Measurements from ENCODE around the gene DHX57. TPM values are rescaled to one million over a fixed set of nuclear protein-coding genes. Genes with fewer than 3 reads are reported as not detected.

Gene DHX57
- total and polyA plus RNA-seq, 2 donors (not counting 3 experiments of a cell fraction or from before 2014, with no cell fraction given), result 8.7 to 28.2 TPM

GRCh38 chr2:38806733-38807059 lies 69.0 kb downstream of the DHX57 start:
- no peak overlapping the region for H3K4me2 ChIP-seq (ENCODE audit: insufficient read depth, low read length)
- POLR2A ChIA-PET, result interaction anchor here (0.6 kb wide), 1 partner anchor 55 kb away, joined by 3 read pairs; the partner anchor contains the start of gene SRSF7
- CTCF ChIA-PET, result interaction anchor here (1.4 to 2.7 kb wide), 2 partner anchors 12 to 18 kb away, joined by 4 to 5 read pairs; no protein-coding TSS in a partner anchor
- intact Hi-C loops (cut with micrococcal nuclease), result no loop called here
- peaks cover 3 to 15% of the 10 kb centered on the region in 2 experiments for H3K36me3 ChIP-seq (ENCODE audit: control insufficient read depth in 2 of 2, extremely low read depth in 1 of 2, insufficient read depth in 2 of 2, low read length in 2 of 2)
- no peak for FAIRE-seq
- dilution Hi-C loops (cut with MboI; ENCODE audit: extremely low pct_ligation_motif_present, low sequenced_read_pairs), result no loop called here
- no peaks in the 10 kb centered on the region for H3K4me1 ChIP-seq (ENCODE audit: control insufficient read depth, extremely low read depth, insufficient read depth, low read length)
- no peaks in the 10 kb centered on the region for H3K9me1 ChIP-seq (replicated peaks; ENCODE audit: control insufficient read depth, extremely low read depth, insufficient read depth, low read length)
- no peaks in the 10 kb centered on the region for H3K9me3 ChIP-seq (replicated peaks; ENCODE audit: control insufficient read depth, insufficient read depth, low read length)
- H4K20me1 ChIP-seq (replicated peaks; ENCODE audit: control insufficient read depth, extremely low read depth, insufficient read depth, low read length), result no peaks in the 10 kb centered on the region
- H2AFZ ChIP-seq (ENCODE audit: low read depth, low read length), result no peak overlapping the region
- BruUV-seq (replicated peaks), result no TSS peak
- no peak overlapping the region for H3K27ac ChIP-seq (ENCODE audit: insufficient read depth, low read depth, low read length)
- no peak overlapping the region for H3K4me3 ChIP-seq (replicated peaks in 1 of 3; ENCODE audit: insufficient read depth in 1 of 3, low read depth in 1 of 3, low read length in 3 of 3)
- no peaks in the 10 kb centered on the region for H3K27me3 ChIP-seq (ENCODE audit: control insufficient read depth in 2 of 2, insufficient read depth in 2 of 2, low read length in 2 of 2)
- no peaks in the 10 kb centered on the region for H3K79me2 ChIP-seq (ENCODE audit: control insufficient read depth, insufficient read depth, low read length)
- DNase-seq (ENCODE audit: low read depth, low spot score), result no peak
- TF ChIP-seq POLR2AphosphoS5 (IDR thresholded peaks at IDR 0.05; ENCODE audit: insufficient read depth, low read depth, low read length) (no peak), POLR2A (IDR thresholded peaks at IDR 0.05; ENCODE audit: low read depth, low read length) (no peak), JUN (IDR thresholded peaks at IDR 0.05; ENCODE audit: borderline replicate concordance, insufficient read depth, insufficient read length, low read depth) (no peak), FOS (IDR thresholded peaks at IDR 0.05; ENCODE audit: borderline replicate concordance, insufficient read depth, low read length) (no peak)
- no peak overlapping the region for H3K9ac ChIP-seq (replicated peaks; ENCODE audit: extremely low read depth, insufficient read depth, low read length)

GRCh38 chr2:38806015-38806732 lies 69.6 kb downstream of the DHX57 start:
- POLR2A ChIA-PET, result interaction anchor here (1.4 kb wide), 1 partner anchor 55 kb away, joined by 5 read pairs; the partner anchor contains the start of gene SRSF7
- TF ChIP-seq POLR2AphosphoS5 (IDR thresholded peaks at IDR 0.05; ENCODE audit: insufficient read depth, low read depth, low read length) (no peak), JUN (IDR thresholded peaks at IDR 0.05; ENCODE audit: borderline replicate concordance, insufficient read depth, insufficient read length, low read depth) (no peak), EZH2 (IDR thresholded peaks at IDR 0.05; ENCODE audit: borderline replicate concordance, low read depth, low read length, severe bottlenecking) (no peak), CTCF (IDR thresholded peaks at IDR 0.05; ENCODE audit: extremely low read depth in 1 of 2, insufficient read depth in 1 of 2, low read depth in 1 of 2, low read length in 2 of 2) (no peak), MAX (IDR thresholded peaks at IDR 0.05; ENCODE audit: insufficient read depth, insufficient read length) (no peak)
- FAIRE-seq, result peak; percentile 48
- Histone ChIP-seq H3K4me3 (replicated peaks in 1 of 3; ENCODE audit: insufficient read depth in 1 of 3, low read depth in 1 of 3, low read length in 3 of 3) (no peak overlapping the region), H2AFZ (ENCODE audit: low read depth, low read length) (no peak overlapping the region), H3K27ac (ENCODE audit: insufficient read depth, low read depth, low read length) (no peak overlapping the region), H3K9ac (replicated peaks; ENCODE audit: extremely low read depth, insufficient read depth, low read length) (no peak overlapping the region), H3K9me1 (replicated peaks; ENCODE audit: control insufficient read depth, extremely low read depth, insufficient read depth, low read length) (no peaks in the 10 kb centered on the region), H3K4me1 (ENCODE audit: control insufficient read depth, extremely low read depth, insufficient read depth, low read length) (no peaks in the 10 kb centered on the region), H3K36me3 (ENCODE audit: control insufficient read depth in 2 of 2, extremely low read depth in 1 of 2, insufficient read depth in 2 of 2, low read length in 2 of 2) (peaks cover 3 to 11% of the 10 kb centered on the region in 2 experiments), H3K79me2 (ENCODE audit: control insufficient read depth, insufficient read depth, low read length) (no peaks in the 10 kb centered on the region), H4K20me1 (replicated peaks; ENCODE audit: control insufficient read depth, extremely low read depth, insufficient read depth, low read length) (no peaks in the 10 kb centered on the region), H3K9me3 (replicated peaks; ENCODE audit: control insufficient read depth, insufficient read depth, low read length) (no peaks in the 10 kb centered on the region), H3K4me2 (ENCODE audit: insufficient read depth, low read length) (no peak overlapping the region), H3K27me3 (ENCODE audit: control insufficient read depth in 2 of 2, insufficient read depth in 2 of 2, low read length in 2 of 2) (no peaks in the 10 kb centered on the region)
- intact Hi-C loops (cut with micrococcal nuclease) (no loop called here), dilution Hi-C loops (cut with MboI; ENCODE audit: extremely low pct_ligation_motif_present, low sequenced_read_pairs) (no loop called here)
- no TSS peak for BruUV-seq (replicated peaks)
- CTCF ChIA-PET, result interaction anchor here (1.4 to 2.7 kb wide), 2 partner anchors 13 to 19 kb away, joined by 4 to 5 read pairs; no protein-coding TSS in a partner anchor
- no peak for DNase-seq (ENCODE audit: low read depth, low spot score)
